ENCODE data around the gene CASP1. TPM values are rescaled to one million over a fixed set of nuclear protein-coding genes. Genes with fewer than 3 reads are reported as not detected.
"Not testable (repeated sequence)": the region's sequence is repeated elsewhere in the genome, so short reads cannot be mapped to it uniquely, and the experiment has no call there.

The CASP1 gene
- total RNA-seq, result 10 to 100 TPM; 28.5 to 37.1 TPM

DNA sequence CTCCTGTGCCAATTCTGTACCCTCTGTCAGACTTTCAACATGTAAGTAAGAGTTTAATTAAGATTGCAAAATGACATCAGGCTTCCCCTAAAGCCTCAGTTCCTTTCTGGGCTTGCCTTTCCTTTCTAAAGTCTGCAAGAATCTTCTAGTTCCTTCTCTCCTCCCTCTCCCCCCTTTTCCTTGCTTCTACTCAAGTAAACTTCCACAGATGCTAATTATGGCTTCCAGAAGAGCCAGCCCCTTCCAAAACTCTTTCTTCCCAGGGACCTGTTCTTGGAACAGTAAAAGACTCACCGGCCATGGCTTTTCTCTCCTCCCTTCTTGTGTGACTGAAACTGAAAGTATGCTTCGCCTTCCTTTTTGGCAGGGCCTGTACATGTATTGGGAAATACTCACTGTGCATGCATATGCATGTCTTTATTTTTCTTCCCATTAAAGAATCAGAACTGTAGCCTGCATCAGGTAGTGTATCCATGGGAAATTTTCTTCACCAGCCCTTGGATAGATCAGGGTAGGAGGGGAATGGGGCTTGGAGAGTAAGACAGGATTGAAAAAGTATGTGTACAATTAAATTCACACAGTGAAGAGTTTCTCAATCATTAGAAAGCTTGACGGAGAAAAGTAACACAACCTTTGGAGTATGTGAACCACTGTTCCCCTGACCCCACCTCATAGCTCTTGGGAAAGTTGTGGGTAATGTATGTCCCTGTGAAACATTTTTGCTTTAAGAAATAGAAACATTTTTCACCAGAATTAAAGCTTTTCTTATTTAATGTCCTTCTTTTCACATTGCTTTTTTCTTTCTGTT is at the start of gene CASP1:
Gene CASP1, minus strand, starts transcription at position 332 of the 808 bp plus-strand sequence. Its CDS starts 31 bp downstream, at position 301.
- Mint-ChIP-seq H3K9me3 (peaks cover 11% of the 10 kb centered on the region), H3K4me1 (ENCODE audit: low read depth) (peaks cover 42% of the 10 kb centered on the region), H3K36me3 (peaks cover 26% of the 10 kb centered on the region), H3K4me3 (peak within 1 kb of the TSS; percentile 88), H3K27me3 (no peaks in the 10 kb centered on the region), H3K27ac (peak within 1 kb of the TSS; percentile 94)
- intact Hi-C loops (cut with micrococcal nuclease), result loop anchor here (2.0 to 10.0 kb wide), 2 partner anchors 66 to 260 kb away; no protein-coding TSS in a partner anchor
- peak; percentile 45 for DNase-seq
- POLR2A ChIA-PET, result no interaction called here
- CTCF ChIA-PET, result no interaction called here

DNA sequence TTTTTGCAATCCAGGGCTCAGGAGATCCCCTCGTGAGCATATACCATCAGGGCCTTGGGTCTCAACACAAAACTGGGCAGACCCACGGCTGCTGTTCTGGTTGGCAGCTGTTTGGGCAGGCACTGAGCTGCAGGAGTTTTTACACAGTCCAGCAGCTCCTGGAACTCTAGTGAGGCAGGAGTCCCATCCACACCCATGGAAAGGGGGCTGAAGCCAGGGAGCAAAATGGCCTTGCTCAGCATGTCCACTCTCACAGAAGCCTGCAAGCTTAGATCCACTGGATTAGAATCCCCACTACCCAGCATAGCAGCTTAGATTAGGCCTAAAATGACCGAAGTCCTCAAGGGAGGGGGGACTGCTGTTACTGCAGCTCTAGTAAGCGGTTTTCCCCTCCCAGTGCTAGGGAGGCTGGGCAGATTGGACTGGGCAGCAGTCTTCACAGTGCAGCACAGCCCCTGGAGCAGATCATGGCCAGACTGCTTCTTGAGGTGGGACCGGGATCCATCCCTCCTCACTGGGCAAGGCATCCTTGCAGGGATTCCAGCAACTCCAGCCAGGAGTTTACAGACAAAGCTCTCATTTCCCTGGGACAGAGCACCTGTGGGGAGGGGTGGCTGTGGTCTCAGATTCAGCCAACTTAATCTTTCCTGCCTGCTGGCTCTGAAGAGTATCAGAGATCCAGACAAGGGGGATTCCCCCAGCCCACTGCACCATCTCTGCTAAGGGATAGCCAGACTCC is 46.6 kb upstream of the CASP1 start:
- no peak for DNase-seq
- no peaks in the 10 kb centered on the region for H3K9me3 Mint-ChIP-seq
- ChIA-PET CTCF (interaction anchor here (0.5 kb wide), 1 partner anchor 783 kb away, joined by 3 read pairs; no protein-coding TSS in a partner anchor), POLR2A (no interaction called here)
- no peaks in the 10 kb centered on the region for H3K36me3 Mint-ChIP-seq
- intact Hi-C loops (cut with micrococcal nuclease), result no loop called here
- peaks cover 26% of the 10 kb centered on the region for H3K4me1 Mint-ChIP-seq (ENCODE audit: low read depth)
- H3K27me3 Mint-ChIP-seq, result no peaks in the 10 kb centered on the region
- H3K4me3 Mint-ChIP-seq, result no peak overlapping the region
- H3K27ac Mint-ChIP-seq, result no peak overlapping the region

DNA sequence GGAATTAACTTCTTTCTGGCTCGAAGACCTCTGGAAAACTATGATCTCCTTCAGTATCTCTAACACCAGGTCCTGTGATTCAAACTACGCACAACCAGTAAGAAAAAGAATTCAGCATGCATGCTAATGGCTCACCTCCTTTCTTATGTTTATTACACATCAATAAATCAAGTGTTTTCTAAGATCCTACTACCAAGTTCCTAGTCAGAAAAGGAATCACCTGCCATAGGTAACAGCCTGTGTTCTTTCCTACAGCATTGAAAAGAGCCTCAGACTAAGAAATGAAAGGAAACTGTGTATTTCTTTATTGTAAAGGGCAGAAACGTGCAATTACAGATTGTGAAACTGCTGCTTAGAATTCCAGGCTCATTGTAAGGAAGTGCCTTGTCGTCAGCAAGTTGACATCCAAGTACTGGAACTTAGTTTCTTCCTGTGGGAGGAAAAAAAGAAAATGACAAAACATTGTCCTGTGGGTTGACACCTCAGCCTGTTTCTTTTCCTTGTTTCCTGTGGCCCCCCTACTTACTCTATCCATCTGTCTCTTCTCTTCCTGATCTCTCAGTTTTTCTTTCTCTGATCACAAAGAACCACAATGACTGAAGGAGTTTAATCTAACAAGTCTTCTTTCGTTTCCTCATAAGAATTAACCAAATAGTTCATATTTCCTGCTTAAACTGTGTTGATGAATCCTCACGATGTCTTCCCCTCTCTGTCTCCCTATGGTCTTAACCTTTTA is 45.4 kb upstream of the CASP1 start:
- intact Hi-C loops (cut with micrococcal nuclease); H3K9me3 Mint-ChIP-seq; H3K4me3 Mint-ChIP-seq; H3K27me3 Mint-ChIP-seq; CTCF ChIA-PET; DNase-seq; H3K36me3 Mint-ChIP-seq; POLR2A ChIA-PET; H3K27ac Mint-ChIP-seq: not testable (repeated sequence)
- H3K4me1 Mint-ChIP-seq (ENCODE audit: low read depth), result peaks cover 28% of the 10 kb centered on the region

DNA sequence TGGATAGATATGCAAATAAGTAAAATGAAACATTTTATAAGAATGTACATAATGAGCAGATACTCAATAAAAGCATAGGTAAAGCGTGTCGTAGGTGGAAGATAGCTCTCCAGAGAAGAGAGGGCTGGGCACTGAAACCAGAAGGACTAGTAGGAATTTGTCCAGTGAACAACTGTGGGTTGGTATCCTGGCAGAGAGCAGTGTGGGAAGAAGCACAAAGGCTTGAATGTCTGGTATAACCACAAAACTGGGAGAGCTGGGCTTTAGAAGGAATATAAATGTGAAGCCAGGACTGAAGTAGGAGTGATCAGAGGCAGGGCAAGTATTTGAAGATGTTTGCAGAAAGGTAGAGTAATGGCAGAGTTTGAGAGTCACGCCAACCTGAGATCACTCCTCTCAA is 43.3 kb upstream of the CASP1 start:
- no peaks in the 10 kb centered on the region for H3K9me3 Mint-ChIP-seq
- ChIA-PET CTCF (no interaction called here), POLR2A (no interaction called here)
- intact Hi-C loops (cut with micrococcal nuclease), result no loop called here
- H3K4me3 Mint-ChIP-seq, result no peak overlapping the region
- H3K4me1 Mint-ChIP-seq (ENCODE audit: low read depth), result peaks cover 28% of the 10 kb centered on the region
- no peaks in the 10 kb centered on the region for H3K27me3 Mint-ChIP-seq
- no peak for DNase-seq
- no peak overlapping the region for H3K27ac Mint-ChIP-seq
- no peaks in the 10 kb centered on the region for H3K36me3 Mint-ChIP-seq

DNA sequence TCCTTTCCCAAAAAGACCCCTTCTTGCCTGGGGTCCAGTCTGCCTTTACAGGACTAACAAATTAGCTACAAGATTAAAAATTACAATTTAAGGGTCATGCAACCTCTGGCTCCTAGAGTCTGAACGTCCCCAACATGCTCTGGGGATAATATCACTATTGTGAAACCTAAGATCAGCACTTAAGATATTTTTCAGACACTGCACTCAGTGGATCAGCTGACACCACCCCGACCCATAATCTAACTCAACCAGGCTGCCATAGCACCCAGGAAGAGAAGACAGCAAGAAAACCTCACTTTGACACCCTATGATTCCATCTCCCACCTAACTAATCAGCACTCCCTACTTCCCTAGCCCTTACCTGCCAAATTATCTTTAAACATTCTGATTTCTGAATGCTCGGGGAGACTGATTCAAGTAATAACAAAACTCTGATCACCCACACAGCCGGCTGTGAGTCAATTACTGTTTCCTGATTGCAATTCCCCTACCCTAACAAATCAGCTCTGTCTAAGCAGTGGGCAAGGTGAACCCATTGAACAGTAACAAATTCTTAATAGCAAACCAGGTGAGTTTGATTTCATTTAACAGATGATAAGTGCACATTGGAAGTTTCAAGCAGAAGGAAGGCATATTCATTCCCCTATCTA is 42.3 kb upstream of the CASP1 start:
- POLR2A ChIA-PET, result interaction anchor here (1.0 to 1.3 kb wide), 2 partner anchors 30 to 169 kb away, joined by 3 to 4 read pairs; no protein-coding TSS in a partner anchor
- intact Hi-C loops (cut with micrococcal nuclease), result loop anchor here (1.0 to 2.0 kb wide), 2 partner anchors 23 to 126 kb away; no protein-coding TSS in a partner anchor
- H3K9me3 Mint-ChIP-seq, H3K4me3 Mint-ChIP-seq, H3K36me3 Mint-ChIP-seq, H3K27ac Mint-ChIP-seq, CTCF ChIA-PET, H3K27me3 Mint-ChIP-seq: not testable (repeated sequence)
- H3K4me1 Mint-ChIP-seq (ENCODE audit: low read depth), result peaks cover 28% of the 10 kb centered on the region
- peak; percentile 76 for DNase-seq

DNA sequence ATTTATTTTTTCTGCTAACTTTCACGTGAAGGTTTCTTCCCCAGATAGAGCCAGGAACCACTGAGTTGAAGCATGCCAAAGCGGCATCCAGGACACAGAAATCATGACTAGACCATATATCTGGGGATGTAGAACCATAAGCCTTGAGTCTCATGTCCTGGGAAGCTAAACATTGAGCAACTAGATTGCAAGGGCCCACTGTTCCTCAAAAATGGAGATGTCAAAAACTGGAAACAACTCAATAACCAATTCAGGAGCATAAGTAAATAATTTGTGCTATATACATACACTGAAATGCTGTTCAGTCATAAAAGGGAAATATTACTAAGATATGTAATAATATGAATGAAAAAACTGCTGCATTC is 39.2 kb upstream of the CASP1 start:
- POLR2A ChIA-PET, result no interaction called here
- H3K36me3 Mint-ChIP-seq, result no peaks in the 10 kb centered on the region
- no peak overlapping the region for H3K27ac Mint-ChIP-seq
- H3K4me3 Mint-ChIP-seq, result no peak overlapping the region
- no peaks in the 10 kb centered on the region for H3K9me3 Mint-ChIP-seq
- peaks cover 34% of the 10 kb centered on the region for H3K4me1 Mint-ChIP-seq (ENCODE audit: low read depth)
- no peaks in the 10 kb centered on the region for H3K27me3 Mint-ChIP-seq
- CTCF ChIA-PET, result no interaction called here
- intact Hi-C loops (cut with micrococcal nuclease), result no loop called here
- DNase-seq, result no peak

DNA sequence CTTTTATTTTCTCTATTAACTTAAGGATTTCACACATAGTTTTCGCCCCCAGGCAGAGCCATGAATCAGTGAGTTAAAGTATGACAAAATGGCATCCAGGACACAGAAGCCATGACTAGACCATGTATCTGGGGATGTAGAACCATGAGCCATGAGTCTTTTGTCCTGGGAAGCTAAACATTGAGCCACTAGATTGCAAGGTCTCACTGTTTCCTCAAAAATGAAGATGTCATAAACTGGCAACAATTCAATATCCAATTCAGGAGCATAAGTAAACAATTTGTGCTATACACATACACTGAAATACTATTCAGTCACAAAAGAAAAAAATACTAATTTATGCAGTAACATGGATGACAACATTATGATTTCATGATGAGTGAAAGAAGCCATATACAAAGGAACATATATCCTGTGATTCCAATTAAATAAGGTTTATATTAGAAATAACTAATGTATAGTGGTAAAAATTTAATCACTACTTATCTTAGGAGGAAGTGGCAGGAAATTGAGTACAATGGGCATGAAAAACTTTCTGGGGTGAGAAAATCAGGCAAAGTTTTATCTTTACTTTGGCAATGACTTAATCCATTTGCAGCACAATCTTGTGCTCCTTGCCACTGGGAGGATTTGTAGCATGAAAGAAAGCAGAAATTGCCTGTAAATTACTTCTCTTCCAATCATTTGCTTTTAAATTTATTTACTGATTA is 38.7 kb upstream of the CASP1 start:
- H3K4me3 Mint-ChIP-seq, result no peak overlapping the region
- no peak overlapping the region for H3K27ac Mint-ChIP-seq
- DNase-seq, result no peak
- POLR2A ChIA-PET, result no interaction called here
- H3K4me1 Mint-ChIP-seq (ENCODE audit: low read depth), result peaks cover 39% of the 10 kb centered on the region
- H3K36me3 Mint-ChIP-seq, result no peaks in the 10 kb centered on the region
- H3K27me3 Mint-ChIP-seq, result no peaks in the 10 kb centered on the region
- intact Hi-C loops (cut with micrococcal nuclease), result no loop called here
- CTCF ChIA-PET, result no interaction called here
- H3K9me3 Mint-ChIP-seq, result no peaks in the 10 kb centered on the region

DNA sequence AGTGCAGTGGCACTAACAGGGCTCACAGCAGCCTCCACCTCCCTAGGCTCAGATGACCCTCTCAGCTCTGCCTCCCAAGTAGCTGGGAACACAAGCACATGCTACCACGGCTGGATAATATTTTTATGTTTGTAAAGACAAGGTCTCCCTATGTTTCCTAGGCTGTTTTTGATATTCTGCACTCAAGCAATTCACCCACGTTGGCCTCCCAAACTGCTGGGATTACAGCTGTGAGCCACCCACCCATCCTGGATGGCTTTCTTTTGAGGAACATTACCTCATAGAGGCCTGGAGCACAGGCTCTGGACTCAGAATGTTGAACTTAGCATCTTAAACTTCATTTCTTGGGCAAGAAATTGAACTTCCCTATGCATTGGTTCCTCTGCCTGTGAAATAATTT is 37.1 kb upstream of the CASP1 start:
- intact Hi-C loops (cut with micrococcal nuclease); H3K9me3 Mint-ChIP-seq; H3K27me3 Mint-ChIP-seq; POLR2A ChIA-PET; DNase-seq; CTCF ChIA-PET; H3K36me3 Mint-ChIP-seq; H3K27ac Mint-ChIP-seq; H3K4me3 Mint-ChIP-seq: not testable (repeated sequence)
- peaks cover 38% of the 10 kb centered on the region for H3K4me1 Mint-ChIP-seq (ENCODE audit: low read depth)

DNA sequence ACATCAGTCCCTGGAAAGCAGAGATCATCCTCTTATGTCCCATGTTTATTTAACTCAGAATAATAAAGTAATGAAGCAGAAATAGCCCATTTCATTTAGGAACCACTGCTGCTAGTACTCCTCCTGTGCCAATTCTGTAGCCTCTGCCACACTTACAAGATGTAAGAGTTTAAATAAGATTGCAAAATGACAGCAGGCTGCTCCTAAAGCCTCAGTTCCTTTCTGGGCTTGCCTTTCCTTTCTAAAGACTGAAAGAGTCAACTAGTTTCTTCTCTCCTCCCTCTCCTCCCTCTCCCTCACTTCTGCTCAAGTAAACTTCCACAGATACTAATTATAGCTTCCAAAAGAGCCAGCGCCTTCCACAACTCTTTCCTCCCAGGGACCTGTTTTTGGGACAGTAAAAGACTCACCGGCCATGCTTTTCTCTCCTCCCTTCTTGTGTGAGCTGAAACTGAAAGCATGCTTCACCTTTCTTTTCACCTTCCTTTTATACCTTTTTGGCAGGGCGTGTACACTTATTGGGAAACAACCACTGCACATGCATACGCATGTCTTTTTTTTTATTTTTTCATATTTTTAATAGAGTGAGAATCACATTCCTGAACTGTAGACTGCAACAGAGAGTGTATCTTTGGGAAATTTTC is 36.3 kb upstream of the CASP1 start:
- Mint-ChIP-seq H3K4me3 (peak overlapping the region; percentile 67), H3K4me1 (ENCODE audit: low read depth) (peaks cover 32% of the 10 kb centered on the region), H3K27ac (peak overlapping the region; percentile 55), H3K9me3 (no peaks in the 10 kb centered on the region), H3K27me3 (no peaks in the 10 kb centered on the region), H3K36me3 (no peaks in the 10 kb centered on the region)
- intact Hi-C loops (cut with micrococcal nuclease), result loop anchor here (2.0 kb wide), 2 partner anchors 16 to 24 kb away; no protein-coding TSS in a partner anchor
- POLR2A ChIA-PET, result no interaction called here
- no peak for DNase-seq
- CTCF ChIA-PET, result interaction anchor here (0.7 kb wide), 1 partner anchor 712 kb away, joined by 3 read pairs; no protein-coding TSS in a partner anchor

DNA sequence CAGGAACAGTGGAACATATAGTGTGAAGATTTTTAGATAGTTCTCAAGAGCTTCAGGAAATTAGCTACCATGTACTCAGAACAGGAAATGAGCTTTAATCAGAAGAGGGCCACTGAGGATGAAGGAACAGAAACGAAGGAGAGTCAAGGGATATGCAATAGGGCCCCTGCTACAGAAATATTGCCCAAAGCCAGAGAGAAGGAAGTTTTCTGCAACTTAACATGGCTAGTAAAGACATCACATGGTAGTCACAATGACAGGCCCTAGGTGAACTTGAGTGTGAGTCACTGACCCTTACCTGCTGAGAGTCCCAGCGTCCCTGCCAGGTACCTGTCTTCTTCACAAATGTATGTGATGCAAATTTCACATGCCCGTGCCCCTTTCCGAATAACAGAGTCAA is 35.4 kb upstream of the CASP1 start:
- Mint-ChIP-seq H3K36me3 (no peaks in the 10 kb centered on the region), H3K27me3 (no peaks in the 10 kb centered on the region), H3K9me3 (no peaks in the 10 kb centered on the region), H3K4me3 (peak overlapping the region; percentile 67), H3K27ac (peak overlapping the region; percentile 50), H3K4me1 (ENCODE audit: low read depth) (peaks cover 36% of the 10 kb centered on the region)
- intact Hi-C loops (cut with micrococcal nuclease), result loop anchor here (2.0 kb wide), 2 partner anchors 16 to 24 kb away; no protein-coding TSS in a partner anchor
- POLR2A ChIA-PET, result no interaction called here
- CTCF ChIA-PET, result no interaction called here
- DNase-seq, result peak; percentile 12

DNA sequence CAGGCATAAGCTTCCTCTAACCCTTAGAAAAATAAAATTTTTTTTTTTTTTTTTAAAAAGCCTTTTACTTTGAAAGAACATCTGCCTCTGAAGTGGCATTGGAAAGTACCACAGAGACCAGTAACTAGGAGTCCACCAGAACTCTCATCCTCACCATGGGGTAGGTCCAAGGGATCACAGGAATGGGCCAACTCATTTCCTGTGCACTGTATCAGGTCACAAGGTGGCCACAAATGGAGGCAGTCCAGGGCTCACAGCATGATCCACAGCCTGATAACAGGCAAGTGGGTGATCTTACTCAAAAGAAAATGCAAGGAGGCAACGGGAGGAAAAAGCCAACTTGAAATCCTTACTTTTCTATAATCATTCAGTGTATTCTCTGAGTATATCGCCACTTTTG is 34.8 kb upstream of the CASP1 start:
- intact Hi-C loops (cut with micrococcal nuclease), result loop anchor here (2.0 kb wide), 2 partner anchors 15 to 23 kb away; no protein-coding TSS in a partner anchor
- H3K4me3 Mint-ChIP-seq, H3K36me3 Mint-ChIP-seq, H3K9me3 Mint-ChIP-seq, CTCF ChIA-PET, H3K27me3 Mint-ChIP-seq, DNase-seq, H3K27ac Mint-ChIP-seq: not testable (repeated sequence)
- POLR2A ChIA-PET, result interaction anchor here (0.6 kb wide), 1 partner anchor 93 kb away, joined by 3 read pairs; no protein-coding TSS in a partner anchor
- peaks cover 36% of the 10 kb centered on the region for H3K4me1 Mint-ChIP-seq (ENCODE audit: low read depth)
